ENCODE data around the gene CREBBP. TPM values are rescaled to one million over a fixed set of nuclear protein-coding genes. Genes with fewer than 3 reads are reported as not detected.

The CREBBP gene
- polyA plus RNA-seq, 1 experiment, result 6.6 TPM

DNA sequence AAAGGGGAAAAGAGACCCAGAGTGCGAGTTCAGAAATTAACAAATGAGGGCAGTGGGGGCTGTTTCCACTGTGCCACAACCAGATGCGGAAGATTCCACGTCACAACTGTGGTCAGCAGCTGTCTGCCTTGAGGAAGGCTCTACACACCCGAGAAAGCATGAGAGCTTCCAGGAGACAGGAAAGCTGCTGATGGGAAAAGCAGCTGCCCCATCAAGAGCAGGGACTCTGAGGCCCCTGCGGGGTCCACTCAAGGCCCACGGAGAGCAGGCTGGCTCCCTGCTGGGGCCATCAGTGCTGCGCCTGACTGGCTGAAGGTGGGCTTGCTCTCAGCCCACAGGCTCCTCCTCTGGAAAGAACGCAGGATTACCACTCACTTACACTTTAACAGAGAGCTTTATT is 148.3 kb downstream of the CREBBP start:
- ChIA-PET POLR2A (no interaction called here), CTCF (no interaction called here)
- TF ChIP-seq, protein P1, sequence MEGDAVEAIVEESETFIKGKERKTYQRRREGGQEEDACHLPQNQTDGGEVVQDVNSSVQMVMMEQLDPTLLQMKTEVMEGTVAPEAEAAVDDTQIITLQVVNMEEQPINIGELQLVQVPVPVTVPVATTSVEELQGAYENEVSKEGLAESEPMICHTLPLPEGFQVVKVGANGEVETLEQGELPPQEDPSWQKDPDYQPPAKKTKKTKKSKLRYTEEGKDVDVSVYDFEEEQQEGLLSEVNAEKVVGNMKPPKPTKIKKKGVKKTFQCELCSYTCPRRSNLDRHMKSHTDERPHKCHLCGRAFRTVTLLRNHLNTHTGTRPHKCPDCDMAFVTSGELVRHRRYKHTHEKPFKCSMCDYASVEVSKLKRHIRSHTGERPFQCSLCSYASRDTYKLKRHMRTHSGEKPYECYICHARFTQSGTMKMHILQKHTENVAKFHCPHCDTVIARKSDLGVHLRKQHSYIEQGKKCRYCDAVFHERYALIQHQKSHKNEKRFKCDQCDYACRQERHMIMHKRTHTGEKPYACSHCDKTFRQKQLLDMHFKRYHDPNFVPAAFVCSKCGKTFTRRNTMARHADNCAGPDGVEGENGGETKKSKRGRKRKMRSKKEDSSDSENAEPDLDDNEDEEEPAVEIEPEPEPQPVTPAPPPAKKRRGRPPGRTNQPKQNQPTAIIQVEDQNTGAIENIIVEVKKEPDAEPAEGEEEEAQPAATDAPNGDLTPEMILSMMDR (IDR thresholded peaks at IDR 0.05; ENCODE audit: insufficient read depth, low read depth, low read length), result no peak
- Histone ChIP-seq H3K27me3 (ENCODE audit: control insufficient read depth, insufficient read depth, low read length) (no peaks in the 10 kb centered on the region), H3K36me3 (ENCODE audit: control insufficient read depth, insufficient read depth, low read length) (peaks cover 75% of the 10 kb centered on the region), H3K4me3 (ENCODE audit: low read depth, low read length) (no peak overlapping the region)
- no peak for DNase-seq (ENCODE audit: low read depth)

GRCh38 chr16:3731126-3731935 is 149.2 kb downstream of the CREBBP start:
- ChIA-PET POLR2A (no interaction called here), CTCF (interaction anchor here (0.6 to 0.8 kb wide), 2 partner anchors 27 to 542 kb away, joined by 3 read pairs; no protein-coding TSS in a partner anchor)
- TF ChIP-seq, protein P1 (IDR thresholded peaks at IDR 0.05; ENCODE audit: insufficient read depth, low read depth, low read length), result no peak
- H3K27me3 ChIP-seq (ENCODE audit: control insufficient read depth, insufficient read depth, low read length), result no peaks in the 10 kb centered on the region
- peaks cover 68% of the 10 kb centered on the region for H3K36me3 ChIP-seq (ENCODE audit: control insufficient read depth, insufficient read depth, low read length)
- H3K4me3 ChIP-seq (ENCODE audit: low read depth, low read length), result no peak overlapping the region
- no peak for DNase-seq (ENCODE audit: low read depth)

DNA sequence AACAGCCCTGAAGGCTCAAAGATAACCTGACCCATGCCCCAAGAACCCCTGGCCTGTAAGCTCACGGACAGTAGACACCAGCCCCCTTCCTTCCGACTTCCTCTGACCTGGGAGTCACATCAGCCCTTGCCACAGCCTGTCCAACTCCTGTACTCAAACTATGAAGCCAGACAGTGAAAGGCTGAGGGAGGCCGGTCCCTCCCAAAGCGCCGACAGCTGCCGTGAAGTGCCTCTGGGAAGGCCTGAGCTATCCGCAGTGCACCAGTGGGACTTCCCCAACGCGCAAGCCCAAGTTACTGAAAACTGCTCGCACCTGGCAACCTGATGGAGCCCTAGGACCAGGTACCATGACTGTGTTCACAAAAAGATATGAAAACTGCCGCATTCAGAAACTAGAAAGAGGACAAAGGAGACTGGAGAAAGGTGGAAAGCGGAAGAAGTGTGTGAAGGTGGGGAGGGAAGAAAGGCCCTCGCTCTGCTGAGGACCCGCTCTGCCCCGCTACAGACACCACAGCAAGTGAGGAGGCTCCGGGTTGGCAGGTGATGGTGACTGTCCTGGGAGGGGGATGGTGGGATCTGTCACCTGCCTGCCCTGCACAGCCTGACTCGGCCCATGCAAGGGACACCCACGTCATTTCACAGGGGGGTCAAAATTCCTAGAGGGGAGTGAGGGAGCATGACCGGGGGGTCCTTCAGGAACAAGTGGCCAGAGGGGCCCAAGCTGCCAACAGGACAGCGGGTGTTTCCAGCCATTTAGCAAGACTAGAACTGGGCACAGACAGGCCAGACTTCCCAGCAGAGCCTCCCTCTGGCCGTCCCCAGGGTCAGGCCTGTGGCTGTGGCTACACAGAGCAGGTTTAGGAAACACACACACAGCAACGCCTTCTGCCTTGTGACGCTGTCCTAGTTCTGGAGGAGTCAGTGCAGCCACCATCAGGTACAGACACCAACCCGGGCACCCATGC is 150.1 kb downstream of the CREBBP start:
- TF ChIP-seq, protein P1 (IDR thresholded peaks at IDR 0.05; ENCODE audit: insufficient read depth, low read depth, low read length), result no peak
- no peaks in the 10 kb centered on the region for H3K27me3 ChIP-seq (ENCODE audit: control insufficient read depth, insufficient read depth, low read length)
- H3K4me3 ChIP-seq (ENCODE audit: low read depth, low read length), result no peak overlapping the region
- peaks cover 62% of the 10 kb centered on the region for H3K36me3 ChIP-seq (ENCODE audit: control insufficient read depth, insufficient read depth, low read length)
- DNase-seq (ENCODE audit: low read depth), result no peak
- CTCF ChIA-PET, result interaction anchor here (0.6 kb wide), 1 partner anchor 543 kb away, joined by 3 read pairs; no protein-coding TSS in a partner anchor
- POLR2A ChIA-PET, result no interaction called here

DNA sequence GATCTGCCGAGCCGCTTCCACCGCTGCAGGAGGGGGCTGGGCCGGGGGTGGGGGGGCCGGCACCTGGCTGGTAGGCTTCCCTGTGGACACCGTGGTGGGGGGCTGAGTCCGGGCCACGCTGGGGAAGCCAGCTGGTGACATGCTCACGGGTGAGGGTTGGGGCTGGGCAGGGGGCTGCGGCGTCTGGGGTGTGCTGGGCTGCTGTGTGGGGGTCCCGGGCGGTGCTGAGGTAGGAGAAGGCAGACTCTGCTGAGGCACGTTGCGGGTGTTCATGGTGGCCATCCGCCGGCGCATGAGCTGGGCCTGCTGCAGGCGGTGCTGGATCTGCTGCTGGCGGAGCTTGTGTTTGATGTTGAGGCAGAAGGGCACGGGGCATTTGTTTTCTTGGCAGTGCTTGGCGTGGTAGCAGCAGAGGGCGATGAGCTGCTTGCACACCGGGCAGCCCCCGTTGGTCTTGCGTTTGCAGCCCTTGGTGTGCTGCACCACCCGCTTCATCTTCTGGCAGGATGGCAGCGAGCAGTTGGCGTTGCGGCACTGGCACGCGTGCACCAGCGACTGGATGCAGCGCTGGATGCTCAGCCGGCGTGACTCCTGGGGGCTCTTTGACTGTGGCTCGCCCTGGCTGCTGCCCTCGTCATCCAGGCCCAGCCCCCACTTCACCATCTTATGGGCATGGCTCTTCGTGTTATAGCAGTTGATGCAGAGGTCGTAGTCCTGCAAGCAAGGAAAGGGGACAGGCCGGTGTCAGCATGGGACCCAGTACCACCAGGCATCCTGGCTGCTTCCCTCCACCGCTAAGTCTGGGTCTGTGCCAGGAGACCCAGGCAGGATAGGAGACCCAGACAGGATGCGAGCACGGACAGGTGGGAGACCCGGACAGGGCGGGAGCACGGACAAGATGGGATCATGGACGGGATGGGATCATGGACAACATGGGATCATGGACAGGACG is 151.1 kb downstream of the CREBBP start:
- Histone ChIP-seq H3K4me3 (ENCODE audit: low read depth, low read length) (no peak overlapping the region), H3K36me3 (ENCODE audit: control insufficient read depth, insufficient read depth, low read length) (peaks cover 52% of the 10 kb centered on the region), H3K27me3 (ENCODE audit: control insufficient read depth, insufficient read depth, low read length) (no peaks in the 10 kb centered on the region)
- ChIA-PET POLR2A (no interaction called here), CTCF (interaction anchor here (0.6 kb wide), 1 partner anchor 42 kb away, joined by 4 read pairs; no protein-coding TSS in a partner anchor)
- DNase-seq (ENCODE audit: low read depth), result no peak
- TF ChIP-seq, protein P1 (IDR thresholded peaks at IDR 0.05; ENCODE audit: insufficient read depth, low read depth, low read length), result no peak

Data from BJ (cell line).